ENCODE results near the gene MARCHF4. TPM values are rescaled to one million over a fixed set of nuclear protein-coding genes. Genes with fewer than 3 reads are reported as not detected.

The MARCHF4 gene
- total RNA-seq, 1 experiment from 2014 or later: not detected

GRCh38 chr2:216415541-216415940 lies 43.3 kb upstream of the MARCHF4 start (continued):
- TF ChIP-seq SRF (IDR thresholded peaks at IDR 0.05; ENCODE audit: low read depth): no peak
- no peak for TF ChIP-seq EZH2phosphoT487 (IDR thresholded peaks at IDR 0.05; ENCODE audit: borderline replicate concordance)
- no peak for TF ChIP-seq MAX (IDR thresholded peaks at IDR 0.05)
- no peak for TF ChIP-seq REST (IDR thresholded peaks at IDR 0.05; ENCODE audit: low read depth)

- Histone ChIP-seq H3K9me2 (ENCODE audit: insufficient read depth) (no peaks in the 10 kb centered on the region), H3K79me2 (ENCODE audit: insufficient read depth, low read length) (no peaks in the 10 kb centered on the region), H3K27ac (ENCODE audit: low read depth, low read length) (no peak overlapping the region), H4K20me1 (ENCODE audit: insufficient read depth) (no peaks in the 10 kb centered on the region), H3K4me2 (ENCODE audit: low read length) (no peak overlapping the region), H3K9ac (ENCODE audit: low read length) (no peak overlapping the region), H3K9me3 (ENCODE audit: control insufficient read depth in 1 of 2, insufficient read depth in 1 of 2, low read depth in 1 of 2, low read length in 2 of 2) (no peaks in the 10 kb centered on the region), H3K27me3 (ENCODE audit: insufficient read depth, low read length) (no peaks in the 10 kb centered on the region), H3K4me3 (replicated peaks in 1 of 2; ENCODE audit: low read depth in 1 of 2, low read length in 2 of 2) (no peak overlapping the region), H3K36me3 (ENCODE audit: control insufficient read depth in 1 of 2, insufficient read depth in 2 of 2, low read length in 2 of 2) (no peaks in the 10 kb centered on the region), H2AFZ (ENCODE audit: low read depth, low read length, poor library complexity, severe bottlenecking) (no peak overlapping the region), H3K4me1 (ENCODE audit: control insufficient read depth in 1 of 2, insufficient read depth in 2 of 2, low read length in 2 of 2) (peaks cover 0 to 11% of the 10 kb centered on the region in 2 experiments; a peak in 2 of 4 replicates)
- DNase-seq (ENCODE audit: low read depth, low spot score) (no peak), ATAC-seq (no peak)
- POLR2A ChIA-PET: no interaction called here
- RAD21 ChIA-PET (ENCODE audit: low non-redundant PET in 1 of 2, low total read pairs in 2 of 2, uncharacterized antibody in 2 of 2, unreplicated experiment in 2 of 2): no interaction called here
- CTCF ChIA-PET: interaction anchor here (0.6 kb wide), 1 partner anchor 305 kb away, joined by 3 read pairs; no protein-coding TSS in a partner anchor
- intact Hi-C loops (cut with micrococcal nuclease): loop anchor here (5.0 to 10.0 kb wide), 2 partner anchors 82 to 270 kb away; partner anchors contain the start of gene RPL37A
- BruUV-seq (replicated peaks): no TSS peak
- no peak for TF ChIP-seq MAX (IDR thresholded peaks at IDR 0.05)
- no peak for TF ChIP-seq ZNF274 (IDR thresholded peaks at IDR 0.05; ENCODE audit: low read depth, low read length)
- TF ChIP-seq RAD21 (IDR thresholded peaks at IDR 0.05; ENCODE audit: low read depth): no peak
- TF ChIP-seq EGR1 (IDR thresholded peaks at IDR 0.05; ENCODE audit: low read depth): no peak
- TF ChIP-seq EZH2 (IDR thresholded peaks at IDR 0.05): no peak
- no peak for TF ChIP-seq ZBTB33 (IDR thresholded peaks at IDR 0.05; ENCODE audit: extremely low read depth, insufficient replicate concordance, low read length)
- TF ChIP-seq CBX3 (IDR thresholded peaks at IDR 0.05; ENCODE audit: low read depth): no peak
- TF ChIP-seq SP1 (IDR thresholded peaks at IDR 0.05; ENCODE audit: low read depth): no peak
- TF ChIP-seq JUND (IDR thresholded peaks at IDR 0.05): no peak
- no peak for TF ChIP-seq EZH2phosphoT487 (IDR thresholded peaks at IDR 0.05; ENCODE audit: borderline replicate concordance)
- no peak for TF ChIP-seq YY1 (IDR thresholded peaks at IDR 0.05; ENCODE audit: extremely low read depth, insufficient replicate concordance, low read depth, low read length)
- no peak for TF ChIP-seq CTCF (IDR thresholded peaks at IDR 0.05 in 2 of 3, conservative IDR thresholded peaks at IDR 0.05 in 1 of 3; ENCODE audit: borderline replicate concordance in 1 of 3, insufficient read depth in 1 of 3, low read depth in 2 of 3, low read length in 2 of 3)
- TF ChIP-seq POLR2A (IDR thresholded peaks at IDR 0.05; ENCODE audit: borderline replicate concordance, extremely low read depth, insufficient read depth, insufficient read length): no peak
- no peak for TF ChIP-seq ELF1 (IDR thresholded peaks at IDR 0.05; ENCODE audit: borderline replicate concordance, low read depth)
- no peak for TF ChIP-seq FOSL1 (IDR thresholded peaks at IDR 0.05; ENCODE audit: low read depth)
- TF ChIP-seq CEBPB (IDR thresholded peaks at IDR 0.05; ENCODE audit: low read depth): no peak
These were observed 42.6 kb upstream of the MARCHF4 start for GRCh38 chr2:216414772-216415319.

Data from HCT116 (cell line).